Activated CD8-positive, alpha-beta memory T cell treated with anti-CD3 and anti-CD28 coated beads, Interleukin-2, amount 50 U/mL, for 48 hours (primary cell): ENCODE data around the gene ISLR.

ENCODE experiments used
- DNase-seq: peaks from one replicate; pipeline ENCODE4 v3.0.0-alpha.2; 2020

ISLR gene

DNA sequence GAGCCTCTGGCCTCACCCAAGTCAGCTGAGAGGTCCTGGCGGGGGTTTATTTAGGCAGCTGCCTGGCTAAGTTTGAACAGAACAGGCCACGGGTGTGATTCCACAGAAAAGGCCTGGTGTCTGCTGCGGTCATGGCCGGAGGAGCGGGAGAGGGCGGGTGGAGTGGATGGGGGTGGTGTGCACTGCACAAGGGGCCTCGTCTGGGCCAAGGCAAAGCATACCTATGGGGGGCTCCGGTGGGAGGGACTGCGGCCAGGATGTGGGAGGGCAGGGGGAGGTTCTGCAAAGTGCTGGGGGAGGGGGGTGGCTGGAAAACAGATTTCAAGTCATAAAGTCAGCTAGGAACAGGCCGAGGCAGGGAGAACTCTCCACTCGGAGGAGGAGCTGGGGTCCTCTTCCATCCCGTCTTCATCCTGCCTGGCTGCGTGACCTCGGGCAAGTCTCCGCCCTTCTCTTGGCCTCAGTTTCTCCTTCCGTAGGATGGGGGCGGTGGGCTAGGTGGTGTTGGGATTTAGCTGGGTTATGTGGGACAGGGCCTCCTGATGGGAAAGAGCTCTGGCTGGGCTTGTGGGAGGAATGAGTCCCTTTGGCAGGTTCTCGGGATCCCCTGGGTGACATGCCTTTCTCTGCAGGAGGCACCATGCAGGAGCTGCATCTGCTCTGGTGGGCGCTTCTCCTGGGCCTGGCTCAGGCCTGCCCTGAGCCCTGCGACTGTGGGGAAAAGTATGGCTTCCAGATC is 878 bp downstream of the ISLR start:
- DNase-seq: no peak

DNA sequence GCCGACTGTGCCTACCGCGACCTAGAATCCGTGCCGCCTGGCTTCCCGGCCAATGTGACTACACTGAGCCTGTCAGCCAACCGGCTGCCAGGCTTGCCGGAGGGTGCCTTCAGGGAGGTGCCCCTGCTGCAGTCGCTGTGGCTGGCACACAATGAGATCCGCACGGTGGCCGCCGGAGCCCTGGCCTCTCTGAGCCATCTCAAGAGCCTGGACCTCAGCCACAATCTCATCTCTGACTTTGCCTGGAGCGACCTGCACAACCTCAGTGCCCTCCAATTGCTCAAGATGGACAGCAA is 1.4 kb downstream of the ISLR start:
- no peak for DNase-seq

DNA sequence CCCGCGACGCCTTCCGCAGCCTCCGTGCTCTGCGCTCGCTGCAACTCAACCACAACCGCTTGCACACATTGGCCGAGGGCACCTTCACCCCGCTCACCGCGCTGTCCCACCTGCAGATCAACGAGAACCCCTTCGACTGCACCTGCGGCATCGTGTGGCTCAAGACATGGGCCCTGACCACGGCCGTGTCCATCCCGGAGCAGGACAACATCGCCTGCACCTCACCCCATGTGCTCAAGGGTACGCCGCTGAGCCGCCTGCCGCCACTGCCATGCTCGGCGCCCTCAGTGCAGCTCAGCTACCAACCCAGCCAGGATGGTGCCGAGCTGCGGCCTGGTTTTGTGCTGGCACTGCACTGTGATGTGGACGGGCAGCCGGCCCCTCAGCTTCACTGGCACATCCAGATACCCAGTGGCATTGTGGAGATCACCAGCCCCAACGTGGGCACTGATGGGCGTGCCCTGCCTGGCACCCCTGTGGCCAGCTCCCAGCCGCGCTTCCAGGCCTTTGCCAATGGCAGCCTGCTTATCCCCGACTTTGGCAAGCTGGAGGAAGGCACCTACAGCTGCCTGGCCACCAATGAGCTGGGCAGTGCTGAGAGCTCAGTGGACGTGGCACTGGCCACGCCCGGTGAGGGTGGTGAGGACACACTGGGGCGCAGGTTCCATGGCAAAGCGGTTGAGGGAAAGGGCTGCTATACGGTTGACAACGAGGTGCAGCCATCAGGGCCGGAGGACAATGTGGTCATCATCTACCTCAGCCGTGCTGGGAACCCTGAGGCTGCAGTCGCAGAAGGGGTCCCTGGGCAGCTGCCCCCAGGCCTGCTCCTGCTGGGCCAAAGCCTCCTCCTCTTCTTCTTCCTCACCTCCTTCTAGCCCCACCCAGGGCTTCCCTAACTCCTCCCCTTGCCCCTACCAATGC is 2.0 kb downstream of the ISLR start:
- no peak for DNase-seq

DNA sequence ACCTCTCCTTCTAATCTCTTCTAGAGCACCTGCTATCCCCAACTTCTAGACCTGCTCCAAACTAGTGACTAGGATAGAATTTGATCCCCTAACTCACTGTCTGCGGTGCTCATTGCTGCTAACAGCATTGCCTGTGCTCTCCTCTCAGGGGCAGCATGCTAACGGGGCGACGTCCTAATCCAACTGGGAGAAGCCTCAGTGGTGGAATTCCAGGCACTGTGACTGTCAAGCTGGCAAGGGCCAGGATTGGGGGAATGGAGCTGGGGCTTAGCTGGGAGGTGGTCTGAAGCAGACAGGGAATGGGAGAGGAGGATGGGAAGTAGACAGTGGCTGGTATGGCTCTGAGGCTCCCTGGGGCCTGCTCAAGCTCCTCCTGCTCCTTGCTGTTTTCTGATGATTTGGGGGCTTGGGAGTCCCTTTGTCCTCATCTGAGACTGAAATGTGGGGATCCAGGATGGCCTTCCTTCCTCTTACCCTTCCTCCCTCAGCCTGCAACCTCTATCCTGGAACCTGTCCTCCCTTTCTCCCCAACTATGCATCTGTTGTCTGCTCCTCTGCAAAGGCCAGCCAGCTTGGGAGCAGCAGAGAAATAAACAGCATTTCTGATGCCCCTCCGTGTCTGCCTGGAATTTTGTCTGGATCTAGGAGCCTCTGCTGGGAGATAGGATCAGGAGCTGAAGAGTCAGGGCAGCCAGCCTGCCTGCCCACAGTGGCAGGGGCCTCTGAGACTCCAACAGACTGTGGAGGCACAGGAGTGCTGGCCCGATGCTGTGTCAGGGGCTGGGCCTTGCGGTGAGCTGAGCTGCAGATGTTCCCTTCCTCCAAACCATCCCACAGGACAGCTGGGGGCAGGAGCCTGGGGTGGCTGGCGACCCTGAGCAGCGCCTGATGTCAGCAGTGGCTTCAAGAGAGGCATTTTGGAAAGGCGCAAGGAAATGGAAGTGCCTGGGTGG is 3.0 kb downstream of the ISLR start:
- DNase-seq: no peak

DNA sequence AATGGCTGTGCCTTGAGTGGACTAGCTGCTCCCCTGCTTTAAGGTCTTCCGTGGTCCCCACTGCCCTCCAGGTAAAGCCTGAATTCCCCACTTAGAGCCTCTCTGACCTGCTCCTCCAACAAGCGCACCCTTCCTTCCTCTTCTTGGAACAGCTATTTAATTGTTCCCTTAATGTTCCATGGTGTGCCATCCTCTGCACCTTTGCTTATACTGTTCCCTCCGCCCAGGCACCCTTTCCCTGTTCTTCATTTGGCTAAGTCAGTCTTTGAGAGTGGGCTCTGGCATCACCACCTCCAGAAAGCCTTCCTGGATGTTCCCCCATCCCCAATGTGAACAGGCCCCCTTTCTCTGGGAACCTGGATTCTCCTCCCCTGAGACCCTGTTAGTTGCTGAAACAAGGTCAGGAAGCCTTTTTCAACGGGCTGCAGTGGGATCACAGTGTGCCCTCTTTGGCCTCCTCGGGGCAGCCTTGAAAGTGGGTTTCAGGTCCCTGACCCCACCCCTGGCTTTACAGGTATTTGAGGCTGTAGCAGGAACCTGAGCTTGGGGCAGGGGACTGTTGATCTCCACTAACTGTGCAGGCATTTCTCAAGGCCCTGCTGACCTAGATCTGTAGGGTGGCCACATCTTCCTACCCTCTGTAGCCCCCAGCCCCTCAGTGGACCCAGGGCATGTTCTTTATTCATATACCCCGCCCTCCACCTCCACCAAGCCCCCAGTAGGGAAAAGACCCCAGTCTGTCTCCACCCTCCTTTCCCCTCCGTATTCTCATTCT is 5.0 kb downstream of the ISLR start:
- no peak for DNase-seq

DNA sequence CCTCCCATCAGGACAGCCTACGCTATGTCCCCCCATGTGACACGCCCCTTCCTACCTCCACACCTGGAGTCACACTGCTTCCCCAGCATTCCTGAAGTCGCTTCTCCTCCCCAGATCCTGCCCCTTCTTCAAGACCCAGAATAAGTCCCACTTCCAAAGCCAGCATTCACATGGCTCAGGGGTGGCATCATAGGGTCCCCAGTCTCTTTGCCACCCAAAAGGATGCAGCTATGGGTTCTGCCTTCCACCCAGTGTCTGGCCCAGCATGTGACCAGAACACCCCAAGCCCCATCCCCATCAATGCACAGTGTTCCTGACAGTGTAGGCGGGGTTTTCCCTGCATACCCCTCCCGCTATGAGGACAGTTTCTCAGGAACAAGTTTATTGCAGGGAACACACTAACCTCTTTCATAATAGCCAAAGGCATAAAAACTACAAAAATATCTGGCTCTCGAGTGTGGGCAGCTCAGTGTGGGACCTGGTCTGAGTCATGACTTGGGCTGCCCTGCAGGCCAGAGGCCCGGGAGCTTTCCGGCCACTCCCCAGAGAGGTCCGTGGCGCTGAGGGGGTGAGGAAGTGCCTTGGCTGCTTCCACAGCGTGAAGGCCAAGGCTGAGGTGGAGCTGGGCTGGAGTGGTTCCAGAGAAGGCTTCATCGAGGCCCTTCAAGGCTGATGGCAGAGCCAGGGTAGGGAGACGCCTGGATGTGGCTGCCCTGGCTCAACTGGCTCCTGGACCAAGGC is 5.8 kb downstream of the ISLR start:
- no peak for DNase-seq

DNA sequence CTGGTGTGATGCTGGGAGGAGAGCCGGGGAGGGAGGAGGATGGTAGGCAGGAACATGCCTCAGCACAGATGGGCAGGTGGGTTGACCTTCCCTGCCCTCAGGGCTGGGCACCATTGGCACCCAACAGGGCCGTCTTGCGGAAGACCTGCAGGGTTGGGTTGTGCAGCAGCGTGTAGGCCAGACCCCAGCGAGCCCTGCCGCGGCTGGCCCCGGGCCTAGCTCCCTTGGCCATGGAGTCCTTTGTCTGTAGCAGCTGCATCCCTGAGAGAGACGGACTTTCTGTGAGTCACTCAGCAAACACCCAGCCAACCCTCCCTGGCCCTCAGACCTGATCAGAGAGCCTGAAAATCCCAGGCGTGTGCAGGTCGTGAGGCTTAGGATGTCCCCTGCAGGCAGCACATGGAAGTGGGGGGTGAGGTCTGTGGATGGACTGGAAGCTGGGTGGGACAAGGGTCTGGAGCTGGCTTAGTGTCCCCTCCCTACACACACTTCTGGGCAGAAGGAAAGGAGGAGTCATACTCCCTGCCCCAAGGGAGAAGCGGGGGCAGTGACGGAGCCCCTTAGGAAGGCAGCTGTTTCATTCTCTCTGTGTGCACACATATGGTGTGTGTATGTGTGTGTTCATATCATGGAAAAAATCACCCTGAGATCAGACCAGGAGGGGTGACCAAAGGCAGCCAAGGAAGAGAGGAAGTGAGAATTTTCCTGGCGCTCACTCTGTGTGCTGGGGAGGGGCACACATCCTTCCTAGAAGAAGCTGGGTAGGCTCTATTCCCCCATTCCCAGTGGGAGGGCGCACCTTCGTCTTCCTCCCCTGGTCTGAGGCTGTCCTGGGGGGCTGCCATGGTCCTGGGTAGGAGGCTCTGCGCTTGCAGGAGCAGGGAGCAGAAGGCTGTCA is 6.7 kb downstream of the ISLR start:
- no peak for DNase-seq

DNA sequence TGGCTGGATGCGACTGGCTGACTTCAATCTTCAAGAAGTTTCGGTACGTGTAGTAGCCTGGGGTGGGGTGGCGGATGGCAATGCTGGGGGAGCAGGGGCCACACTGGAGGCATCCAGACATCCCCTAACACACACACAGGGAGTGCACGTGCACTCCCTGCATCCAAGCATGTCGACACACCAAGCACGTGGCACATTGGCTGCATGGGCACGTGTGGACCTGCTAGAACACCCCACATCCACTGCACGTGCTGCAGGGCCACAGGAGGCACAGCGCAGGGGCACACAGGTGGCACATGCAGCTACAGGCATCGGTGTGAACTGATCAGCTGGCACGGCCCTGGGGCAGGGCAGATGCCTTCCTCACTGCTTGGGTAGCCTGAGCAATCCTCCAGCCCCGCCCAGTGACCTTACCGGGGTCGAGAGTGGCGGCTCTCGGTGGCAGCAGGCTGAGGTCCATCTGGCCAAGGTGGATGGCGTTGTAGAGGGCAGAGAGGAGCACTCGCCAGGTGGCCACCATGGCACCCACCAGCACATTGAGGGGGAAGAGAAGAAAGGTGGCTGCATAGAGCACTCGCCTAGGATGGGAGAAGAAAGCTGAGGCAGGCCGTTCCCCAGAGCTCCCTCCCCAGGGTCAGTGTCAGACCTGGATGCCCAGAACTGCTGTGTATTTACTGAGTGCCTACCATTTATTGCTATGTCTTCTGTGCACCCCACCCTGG is 7.5 kb downstream of the ISLR start:
- DNase-seq: no peak

DNA sequence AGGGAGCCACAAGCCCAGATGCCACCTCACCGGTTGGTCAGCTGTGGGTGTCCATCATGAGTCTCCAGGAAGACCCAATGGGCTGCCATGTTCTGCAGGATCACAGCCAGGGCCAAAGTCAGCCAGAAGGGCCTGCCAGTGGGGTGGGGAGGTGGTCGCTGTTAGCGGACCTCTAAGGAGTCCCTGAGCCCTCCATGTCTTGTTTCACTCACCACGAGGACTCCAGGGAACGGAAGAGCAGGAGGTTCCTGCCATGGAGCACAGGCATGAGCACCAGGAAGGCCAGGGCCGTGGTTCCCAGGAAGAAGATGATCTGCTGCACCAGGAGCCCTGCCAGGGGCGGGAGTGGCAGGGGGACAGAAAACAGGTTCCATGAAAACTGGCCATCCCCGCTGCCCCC is 8.6 kb downstream of the ISLR start:
- DNase-seq: no peak

DNA sequence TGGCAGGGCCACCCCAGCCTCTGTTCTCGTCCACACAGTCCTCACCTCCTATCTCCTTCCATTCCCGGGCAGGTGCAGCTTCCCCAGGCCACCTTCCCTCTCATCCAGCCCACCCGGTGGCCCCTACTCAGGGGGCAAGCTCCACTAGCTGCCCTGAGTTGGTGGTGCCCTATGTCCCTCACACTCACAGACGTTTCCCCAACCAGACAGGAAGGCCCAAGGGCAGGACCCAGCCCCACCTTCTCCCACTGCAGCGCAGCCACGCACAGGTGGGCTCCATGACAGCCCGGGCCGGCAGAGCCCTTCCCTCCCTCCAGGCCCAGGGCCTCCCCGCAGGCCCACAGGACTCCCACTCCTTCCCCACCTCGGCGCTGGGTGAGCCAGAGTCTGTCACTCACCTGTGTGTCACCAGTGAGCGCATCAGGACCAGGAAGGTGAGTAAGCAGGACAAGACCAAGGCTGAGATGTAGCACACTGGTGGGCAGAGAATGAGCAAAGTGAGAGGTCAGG is 11.1 kb downstream of the ISLR start:
- peak; percentile 61 for DNase-seq

DNA sequence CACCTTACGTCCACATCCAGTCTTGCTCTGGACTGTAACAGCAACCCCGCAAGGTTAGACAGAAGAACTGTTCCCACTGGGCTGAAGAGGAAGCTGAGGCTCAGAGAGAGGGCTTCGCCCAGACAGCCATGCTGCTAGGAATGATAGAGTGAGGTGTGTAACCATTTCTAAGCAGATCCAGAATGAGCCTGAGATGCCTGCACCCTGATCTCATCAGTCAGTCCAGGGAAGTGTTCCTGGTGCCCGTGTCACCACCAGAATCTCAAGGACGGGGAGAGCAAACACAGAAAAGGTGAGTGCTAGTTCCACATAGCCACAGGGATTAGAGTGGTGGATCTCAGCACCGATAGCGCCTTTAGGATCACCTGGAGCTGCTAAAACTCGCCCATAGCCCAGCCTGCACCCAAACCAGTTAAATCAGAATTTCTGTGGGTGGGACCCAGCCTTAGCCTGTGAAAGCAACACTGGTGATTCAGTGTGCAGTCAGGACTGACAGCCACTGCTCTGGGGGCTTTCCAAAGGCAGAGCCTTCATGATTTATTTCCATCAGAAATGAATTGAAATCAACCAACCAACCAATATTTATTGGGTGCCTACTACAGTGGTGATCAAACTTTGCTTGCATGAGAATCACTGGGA is 12.3 kb downstream of the ISLR start:
- no peak for DNase-seq

DNA sequence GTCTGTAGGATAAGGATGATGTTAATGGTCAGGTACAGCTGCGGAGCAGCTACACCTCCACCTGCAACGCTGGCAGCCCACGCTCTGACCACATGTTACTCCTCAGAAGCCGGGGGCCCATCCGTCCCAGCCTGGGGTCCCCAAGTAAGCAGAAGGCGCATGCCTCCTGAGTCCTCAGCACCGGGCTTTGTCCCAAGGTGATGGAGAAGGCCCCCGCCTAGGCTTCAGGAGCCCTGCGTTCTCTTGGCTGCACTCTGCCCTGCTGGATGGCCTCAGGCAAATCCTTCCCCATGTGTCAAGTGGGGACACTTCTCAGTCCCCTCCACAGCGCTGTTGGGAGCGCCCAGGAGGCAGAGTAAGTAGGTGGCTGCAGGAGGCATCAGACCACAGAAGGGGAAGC is 14.7 kb downstream of the ISLR start:
- DNase-seq: no peak

DNA sequence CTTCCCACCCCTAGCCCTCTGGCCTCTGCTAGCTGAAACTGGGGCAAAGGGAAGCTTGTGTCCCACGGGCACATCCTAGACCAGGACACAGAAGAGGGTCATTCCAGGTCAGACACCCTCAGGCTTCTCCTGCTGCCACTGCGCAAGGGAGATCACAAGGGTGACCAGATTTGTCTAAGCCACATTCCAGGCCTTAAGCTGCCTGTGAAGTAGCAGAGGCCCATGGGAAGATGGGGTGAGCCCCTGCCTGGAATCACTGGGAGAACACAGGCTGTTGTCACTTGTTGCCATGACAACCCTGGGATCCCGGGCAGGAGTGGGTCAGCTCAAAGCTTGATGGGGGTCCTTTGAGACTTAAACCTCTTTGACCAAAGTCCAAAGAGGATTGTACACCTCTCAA is 18.3 kb downstream of the ISLR start:
- no peak for DNase-seq

DNA sequence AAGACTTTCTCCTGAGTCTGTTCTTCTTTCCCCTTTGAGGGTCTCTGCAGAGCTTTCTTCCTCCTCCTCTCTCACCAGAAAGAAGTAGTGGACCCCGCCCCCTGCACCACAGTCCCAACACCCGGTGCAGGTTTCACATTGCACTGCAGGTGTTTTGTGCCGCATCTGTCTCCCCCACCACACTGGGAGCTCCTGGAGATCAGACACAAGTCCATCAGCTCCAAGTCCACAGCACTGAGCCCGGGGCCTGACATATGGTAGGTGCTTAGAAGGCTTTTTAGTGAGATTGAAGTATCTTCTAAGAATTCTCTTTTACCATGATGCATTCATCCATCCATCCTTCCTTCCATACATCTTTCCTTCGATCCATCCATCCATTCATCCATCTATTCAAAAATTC is 19.2 kb downstream of the ISLR start:
- DNase-seq: no peak

DNA sequence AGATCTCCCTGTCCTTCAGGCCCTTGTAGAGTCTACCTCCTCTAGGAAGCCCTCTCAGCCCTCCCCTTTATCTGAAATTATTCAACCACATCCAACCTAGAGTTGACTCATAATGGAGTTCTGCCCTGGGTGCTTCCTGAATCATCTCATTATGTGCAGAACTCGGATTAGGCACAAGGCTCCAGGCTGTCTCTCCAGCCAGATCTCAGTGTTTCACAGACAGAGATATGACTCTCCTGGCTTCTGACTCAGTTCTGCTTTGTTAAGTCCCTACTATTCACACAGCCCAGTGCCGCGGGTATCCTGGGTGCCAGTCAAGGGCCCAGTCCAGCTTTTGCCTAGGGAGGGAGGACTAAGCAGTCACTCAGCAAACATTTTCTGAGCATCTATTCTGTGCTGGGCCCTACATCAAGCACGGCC is 19.8 kb downstream of the ISLR start:
- DNase-seq: no peak

DNA sequence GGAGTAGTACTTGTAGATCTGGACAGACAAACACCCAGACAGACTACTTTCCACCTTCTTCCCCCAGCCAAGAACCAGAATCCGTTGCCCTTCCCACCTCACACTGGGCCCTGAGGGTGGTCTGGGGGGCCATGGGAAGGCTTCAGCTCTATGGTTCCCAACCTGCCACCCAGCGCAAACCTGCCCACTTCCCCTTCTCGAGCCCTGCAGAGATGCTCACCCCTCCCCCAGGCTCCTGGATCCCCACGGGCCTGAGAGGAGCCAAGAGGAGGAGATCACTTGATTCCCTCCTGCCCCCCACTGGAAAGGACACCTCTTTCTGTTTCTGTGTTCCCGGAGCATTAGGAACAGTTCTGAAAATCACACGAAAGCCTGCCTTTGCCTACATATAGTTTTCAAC is 20.4 kb downstream of the ISLR start:
- DNase-seq: no peak

DNA sequence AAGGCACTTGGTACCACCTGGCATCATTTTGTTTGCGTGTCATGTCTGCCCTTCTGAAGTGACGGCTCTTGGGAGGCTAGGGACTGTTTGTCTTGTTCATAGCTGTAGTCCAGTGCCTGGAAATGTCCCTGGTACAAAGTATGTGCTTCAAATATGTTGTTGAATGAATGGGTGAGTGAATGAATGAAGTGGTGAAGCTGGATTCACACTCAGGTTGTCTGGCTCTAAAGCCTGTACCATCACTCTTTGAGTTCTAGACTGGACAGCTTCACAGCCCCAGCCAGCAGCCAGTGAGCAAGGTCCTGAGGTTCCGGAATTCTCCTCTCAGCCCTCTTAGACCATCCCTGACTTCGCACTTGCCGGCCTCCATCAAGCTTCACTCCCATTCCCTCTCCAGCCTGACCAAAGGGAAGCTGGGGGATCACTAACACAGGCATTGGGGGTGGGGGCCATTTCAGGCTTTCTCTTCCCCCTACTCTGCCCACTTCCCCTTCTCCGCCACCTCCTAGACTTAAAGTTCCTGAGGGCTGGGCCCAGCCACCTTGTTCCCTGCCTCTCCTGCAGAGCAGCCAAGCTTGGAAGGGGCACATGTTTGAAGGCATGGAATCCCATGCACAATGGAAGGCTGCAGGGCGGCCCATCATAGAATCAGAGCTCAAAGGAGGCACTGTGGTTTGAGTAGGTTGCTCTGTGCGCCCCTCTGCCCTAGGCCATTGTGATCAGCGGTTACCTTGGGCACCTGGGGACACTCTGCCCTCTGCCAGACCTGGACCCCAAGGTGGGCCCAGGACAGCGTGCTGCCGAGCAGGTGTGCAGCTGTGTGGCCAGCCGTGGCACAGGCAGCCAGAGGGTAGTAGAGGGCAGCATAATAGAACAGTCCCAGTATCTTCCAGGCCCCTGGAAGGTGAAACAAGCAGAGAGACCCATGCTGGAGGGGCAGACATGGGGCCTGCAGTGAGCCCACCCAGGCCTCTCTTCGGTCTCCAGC is 21.4 kb downstream of the ISLR start:
- DNase-seq: no peak

DNA sequence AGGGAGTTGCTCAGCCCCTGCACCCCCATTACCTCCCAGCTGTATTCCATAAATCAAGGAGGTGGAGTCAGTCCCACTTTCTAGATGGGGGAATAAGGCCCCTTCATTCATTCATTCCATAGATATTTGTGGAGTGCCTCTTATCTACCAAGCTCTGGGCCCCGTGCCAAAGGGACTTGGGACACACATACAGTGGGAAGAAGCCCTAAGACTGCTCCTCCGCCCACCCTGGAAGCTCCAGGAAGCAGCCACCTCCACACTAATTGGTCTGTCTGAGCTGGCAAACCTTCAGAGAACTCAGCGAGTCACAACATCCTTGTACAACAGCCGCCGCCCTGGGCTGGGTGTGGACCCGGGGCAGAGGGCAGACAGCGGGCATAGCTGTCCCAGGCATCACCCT is 22.7 kb downstream of the ISLR start:
- no peak for DNase-seq
